Colon (tissue), 2 donors: ENCODE measurements around the gene SHC3.

Experiments used
- FAIRE-seq: peaks from 2 replicates; lab custom pipeline; 2012; peaks lifted over from hg19 to GRCh38; lab: Jason Lieb, UNC
- donor health status: control.
- donor health status: control.

The SHC3 gene

DNA sequence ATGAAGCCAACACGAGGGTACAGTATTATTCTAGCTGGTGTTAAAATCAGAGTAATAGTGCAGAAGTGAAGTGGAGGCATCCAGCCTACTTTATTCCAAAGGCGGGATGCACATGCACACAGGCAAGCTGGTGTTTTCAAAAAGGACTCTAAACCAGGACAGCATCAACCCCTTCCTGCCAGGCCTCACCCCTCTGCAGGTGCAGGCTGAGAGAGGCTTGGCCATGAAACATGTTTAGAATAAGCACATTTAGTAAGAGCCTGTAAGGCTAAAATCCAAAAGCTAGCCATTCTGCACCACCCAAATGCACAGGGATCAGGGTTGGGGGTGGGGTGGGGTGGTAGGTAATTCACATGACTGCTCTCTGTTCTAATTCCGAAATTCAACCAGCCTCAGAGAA, 71.2 kb downstream of the SHC3 start:
- no peak for FAIRE-seq

DNA sequence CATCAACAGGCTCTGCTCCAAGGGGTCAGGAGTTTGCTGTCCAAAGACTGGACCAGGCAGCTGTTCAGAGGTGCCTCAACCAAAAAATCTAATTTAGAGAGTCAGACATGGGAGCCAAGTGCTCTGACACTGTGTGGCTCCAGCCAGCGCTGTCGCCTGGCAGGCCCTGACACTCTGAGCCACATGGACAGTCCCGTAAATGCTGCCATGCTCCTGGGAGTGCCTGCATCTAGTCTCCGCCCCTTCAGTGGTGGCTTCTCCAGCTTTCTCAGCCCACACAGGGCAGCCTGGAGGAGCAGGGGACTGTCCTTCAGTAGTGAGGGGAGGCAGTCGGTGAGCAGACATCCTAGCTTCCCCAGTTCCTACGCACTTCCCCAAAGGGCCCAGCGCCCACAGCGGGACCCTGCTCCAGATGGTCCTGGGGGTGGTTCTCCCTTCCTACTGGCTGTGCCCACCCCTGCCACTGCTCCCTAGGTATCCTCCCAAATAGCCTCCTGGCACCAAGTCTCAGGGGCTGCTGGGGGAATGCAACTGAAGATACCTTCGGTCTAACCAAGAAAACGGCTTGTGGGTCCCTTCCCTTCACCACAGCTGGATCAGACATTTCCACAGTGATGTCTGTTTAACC, 72.3 kb downstream of the SHC3 start:
- FAIRE-seq = no peak

DNA sequence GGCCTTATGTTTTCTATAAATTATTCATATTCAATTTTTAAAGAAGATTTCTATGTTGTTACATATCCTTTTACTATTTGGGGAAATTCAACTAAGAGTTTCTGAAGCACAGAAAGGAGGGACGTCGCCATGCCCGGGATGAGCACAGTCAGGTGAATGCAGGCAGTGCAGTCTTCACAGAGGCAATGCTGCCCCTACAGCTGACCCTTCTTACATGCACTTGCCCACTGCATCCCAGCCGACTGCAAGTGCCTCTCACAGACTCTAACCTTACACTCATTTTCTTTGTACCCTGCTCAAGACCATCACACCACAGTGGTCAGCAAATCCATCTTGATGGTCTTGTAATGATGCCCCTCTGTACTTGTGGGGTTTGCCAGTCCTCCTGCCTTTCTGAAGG, 73.8 kb downstream of the SHC3 start:
- FAIRE-seq = no peak

GRCh38 chr9:89097219-89097618, 81.4 kb downstream of the SHC3 start:
- no peak for FAIRE-seq

DNA sequence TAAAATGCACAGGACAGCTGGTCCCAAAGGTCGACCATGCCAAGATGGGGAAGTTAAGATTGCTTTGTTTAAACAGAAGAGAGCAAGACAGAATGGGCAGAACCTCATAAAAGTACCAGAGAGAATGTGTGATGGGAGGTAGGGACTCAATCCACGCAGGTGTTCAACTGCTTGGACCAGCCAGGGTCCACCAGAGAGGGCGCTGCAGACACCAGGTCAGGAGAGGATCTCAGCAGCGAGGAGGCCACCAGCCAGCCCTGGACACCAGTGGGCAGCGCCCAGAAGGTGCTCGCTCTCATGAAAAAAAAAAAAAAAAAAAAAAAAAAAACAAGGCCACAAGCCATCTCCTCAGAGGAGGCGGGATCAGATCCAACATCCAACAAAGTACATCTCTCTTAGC, 81.8 kb downstream of the SHC3 start:
- no peak for FAIRE-seq

- no peak for FAIRE-seq
These were observed 82.7 kb downstream of the SHC3 start for GRCh38 chr9:89095761-89096528.

DNA sequence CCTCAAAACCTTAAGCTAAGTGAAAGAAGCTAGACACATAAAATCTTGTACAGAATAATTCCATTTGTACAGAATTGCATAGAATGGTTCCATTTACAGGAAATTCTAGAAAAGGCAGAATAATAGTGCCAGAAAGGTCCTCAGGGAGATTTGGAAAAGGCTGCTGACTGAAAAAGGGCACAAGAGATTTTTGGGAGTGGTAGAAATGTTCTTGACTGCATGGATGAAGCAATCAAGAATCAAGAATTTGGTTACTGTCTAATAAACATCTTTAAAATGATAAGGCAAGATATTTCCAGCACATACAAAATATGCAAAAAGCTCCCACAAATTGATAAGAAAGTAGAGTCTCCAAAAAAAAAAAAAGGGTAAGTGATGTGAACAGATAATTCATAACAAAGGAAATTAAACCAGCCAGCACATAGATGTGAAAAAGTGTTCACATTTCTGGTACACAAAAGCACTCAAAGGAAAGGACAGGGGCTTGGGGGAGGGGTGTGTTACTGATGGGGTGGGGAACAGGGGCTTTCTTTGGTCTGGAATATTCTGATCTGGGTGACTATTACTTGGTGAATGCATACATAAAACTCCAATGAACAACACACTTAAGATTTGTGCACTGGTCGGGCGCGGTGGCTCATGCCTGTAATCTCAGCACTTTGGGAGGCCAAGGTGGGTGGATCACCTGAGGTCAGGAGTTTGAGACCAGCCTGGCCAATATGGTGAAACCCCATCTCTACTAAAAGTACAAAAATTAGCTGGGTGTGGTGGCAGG, 85.2 kb downstream of the SHC3 start:
- FAIRE-seq = no peak

GRCh38 chr9:89089176-89089575, 89.4 kb downstream of the SHC3 start:
- no peak for FAIRE-seq

DNA sequence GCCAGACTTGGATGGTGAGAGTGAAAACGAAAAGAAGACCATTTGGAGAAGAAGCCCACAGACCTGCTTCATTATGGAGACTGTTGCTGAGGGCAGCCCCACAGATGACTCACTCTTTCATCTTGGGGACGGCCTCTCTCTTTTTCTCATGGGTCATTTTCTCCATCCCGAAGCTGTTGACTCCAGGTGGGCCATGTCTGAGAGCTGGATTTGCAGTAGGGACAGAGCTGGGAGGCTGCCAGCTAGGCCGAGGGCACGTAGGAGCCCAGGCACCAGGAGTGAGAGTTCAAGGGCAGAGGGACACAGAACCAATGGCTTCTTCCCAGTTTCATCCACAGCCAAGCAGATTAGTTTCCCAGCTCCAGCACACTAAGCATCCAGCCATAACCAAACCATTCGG, 95.0 kb downstream of the SHC3 start:
- no peak for FAIRE-seq

DNA sequence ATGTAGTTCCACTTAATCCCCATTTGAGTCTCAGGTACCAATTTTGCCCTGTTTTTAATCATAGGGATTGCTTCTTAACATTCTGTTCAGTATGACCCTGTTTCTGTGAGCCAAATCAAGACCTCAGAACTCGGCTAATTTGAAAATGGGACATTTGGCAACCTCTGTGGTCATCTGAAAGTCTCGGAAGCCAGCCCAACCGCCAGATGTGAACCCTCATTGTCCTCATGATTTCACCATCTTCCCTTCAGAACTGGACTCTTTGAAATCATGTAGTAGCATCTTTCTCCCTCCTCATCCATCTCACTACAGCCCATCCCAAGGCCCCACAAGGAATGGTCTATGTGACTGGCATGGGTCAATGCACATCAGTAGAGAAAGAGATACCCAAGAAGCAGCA, 98.4 kb downstream of the SHC3 start:
- FAIRE-seq = no peak

GRCh38 chr9:89079391-89079790, 99.2 kb downstream of the SHC3 start:
- no peak for FAIRE-seq

DNA sequence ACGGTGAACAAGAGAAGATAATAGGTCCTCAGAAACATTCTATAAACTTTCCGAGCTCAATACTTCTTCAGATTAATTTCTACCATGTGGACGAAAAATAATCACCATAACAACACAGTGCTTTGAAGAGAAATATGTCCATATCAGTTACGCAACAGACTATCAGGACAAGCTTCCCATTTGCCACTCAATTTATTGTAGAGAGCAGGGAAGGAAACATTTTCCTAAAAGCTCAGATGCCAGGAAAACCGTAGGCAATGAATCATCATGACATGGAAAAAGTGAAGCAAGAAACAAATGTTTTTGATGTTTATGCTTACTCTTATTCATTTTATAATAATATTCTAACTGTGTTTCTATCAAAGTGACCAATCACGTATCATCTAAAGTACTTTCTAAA, 99.8 kb downstream of the SHC3 start:
- no peak for FAIRE-seq

GRCh38 chr9:89078421-89078820, 100.2 kb downstream of the SHC3 start:
- FAIRE-seq = no peak

DNA sequence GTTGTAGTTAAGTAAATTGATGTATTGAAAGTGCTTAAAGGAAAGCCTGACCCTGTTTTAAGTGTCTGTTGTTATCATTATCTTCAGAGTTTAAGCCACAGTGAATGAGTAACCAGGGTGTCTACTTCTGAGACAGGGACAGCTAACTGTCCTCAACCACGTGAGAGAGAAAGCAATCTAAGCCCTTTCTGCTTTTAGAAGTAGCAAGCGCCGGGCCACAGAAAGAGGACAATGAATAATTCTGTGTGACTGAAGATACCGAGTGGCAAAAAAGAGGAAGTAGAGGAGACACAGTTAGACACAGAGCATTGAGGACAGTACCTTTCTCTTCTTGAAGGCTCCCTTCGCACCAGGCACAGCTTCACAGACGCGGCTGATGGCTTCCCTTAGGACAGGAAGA, 101.1 kb downstream of the SHC3 start:
- FAIRE-seq = no peak

GRCh38 chr9:89073397-89073796, 105.2 kb downstream of the SHC3 start:
- no peak for FAIRE-seq

- no peak for FAIRE-seq
These were observed 107.0 kb downstream of the SHC3 start for GRCh38 chr9:89071591-89071990.

- no peak for FAIRE-seq
These were observed 111.8 kb downstream of the SHC3 start for GRCh38 chr9:89066835-89067234.

DNA sequence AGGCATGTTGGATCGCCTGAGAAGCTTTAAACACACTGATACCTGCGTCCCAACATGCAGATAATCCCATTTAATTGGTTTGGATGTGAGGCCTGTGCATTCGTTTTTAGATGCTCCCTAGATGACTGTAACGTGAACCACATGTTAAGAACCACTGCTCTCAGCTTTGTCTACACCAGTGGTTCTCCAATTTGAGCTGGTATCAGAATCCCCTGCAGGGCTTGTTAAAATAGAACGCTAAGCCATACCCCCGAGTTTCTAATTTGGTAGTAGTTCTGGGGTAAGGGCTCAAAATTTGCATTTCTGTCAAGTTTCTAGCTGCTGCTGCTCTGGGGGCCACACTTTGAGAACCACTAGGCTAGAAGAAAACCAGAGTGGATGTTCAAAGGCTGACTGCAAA, 112.7 kb downstream of the SHC3 start:
- no peak for FAIRE-seq

- FAIRE-seq = no peak
These were observed 117.8 kb downstream of the SHC3 start for GRCh38 chr9:89060790-89061189.

DNA sequence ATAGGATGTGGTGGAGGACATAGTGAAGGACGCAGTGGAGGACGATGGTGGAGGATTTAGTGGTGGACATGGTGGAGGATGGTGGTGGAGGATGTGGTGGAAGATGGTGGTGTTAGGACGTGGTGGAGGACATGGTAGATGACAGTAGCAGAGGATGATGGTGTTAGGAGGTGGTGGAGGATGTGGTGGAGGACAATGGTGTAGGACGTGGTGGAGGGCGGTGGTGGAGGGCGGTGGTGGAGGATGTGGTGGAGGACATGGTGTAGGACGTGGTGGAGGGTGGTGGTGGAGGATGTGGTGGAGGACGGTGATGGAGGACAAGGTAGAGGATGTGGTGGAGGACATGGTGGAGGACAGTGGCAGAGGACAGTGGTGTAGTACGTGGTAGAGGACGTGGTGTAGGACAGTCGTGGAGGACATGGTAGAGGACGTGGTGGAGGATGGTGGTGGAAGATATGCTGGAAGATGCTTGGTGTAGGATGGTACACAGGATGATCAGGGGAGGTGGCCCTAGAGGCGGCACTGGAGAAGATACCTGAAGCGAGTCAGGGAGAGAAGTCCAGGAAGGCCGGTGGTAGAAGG, 118.6 kb downstream of the SHC3 start:
- no peak for FAIRE-seq

- FAIRE-seq = no peak
These were observed 119.7 kb downstream of the SHC3 start for GRCh38 chr9:89058906-89059305.

DNA sequence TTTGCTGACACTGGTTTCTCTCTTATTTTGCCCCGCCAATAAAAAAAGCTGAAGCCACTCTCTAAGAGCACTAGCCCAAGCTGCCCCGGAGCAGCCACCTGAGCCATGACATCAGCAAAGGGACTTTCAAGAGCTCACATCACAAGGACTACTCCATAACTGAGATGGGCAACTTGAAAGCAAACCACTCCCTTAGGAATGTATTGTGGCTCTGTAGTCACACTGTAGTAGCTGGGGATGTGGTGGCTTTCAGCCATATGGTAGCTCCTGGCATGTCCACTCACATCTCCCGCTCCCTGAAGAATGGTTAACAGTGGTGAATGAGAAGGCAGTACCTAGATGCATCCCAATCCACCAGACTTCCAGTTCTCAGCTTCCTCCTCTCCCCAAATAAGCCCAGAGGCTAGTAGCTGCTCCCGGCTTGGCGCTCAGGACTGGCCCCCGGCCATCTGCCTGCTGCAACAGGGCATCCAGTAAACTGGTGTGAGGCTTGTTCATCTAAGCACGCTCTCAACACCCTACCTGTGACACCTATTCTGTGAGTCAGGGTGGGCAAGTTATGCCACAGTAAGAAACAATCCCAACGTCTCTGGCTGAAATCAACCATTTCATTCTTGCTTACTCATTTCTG, 123.6 kb downstream of the SHC3 start:
- no peak for FAIRE-seq
